GM12891 (cell line): ENCODE data around the gene SLCO3A1.

Experiments
- PAX5 ChIP-seq: IDR thresholded peaks from 2 replicates; pipeline ENCODE4 v1.6.1; 2011; ENCODE audit warnings: low read length, moderate library complexity, mild to moderate bottlenecking; ENCODE audit not compliant: insufficient read depth, severe bottlenecking
- POLR2A ChIP-seq: IDR thresholded peaks from 2 replicates; pipeline ENCODE4 v1.6.1; 2011; ENCODE audit warnings: low read depth, low read length, control low read depth
- POLR2AphosphoS5 ChIP-seq: IDR thresholded peaks from 2 replicates; pipeline ENCODE4 v1.6.1; 2011; ENCODE audit warnings: low read depth, low read length, control low read depth
- POU2F2 ChIP-seq: IDR thresholded peaks from 2 replicates; pipeline ENCODE4 v1.6.1; 2011; ENCODE audit warnings: low read depth, mild to moderate bottlenecking, control low read depth, low read length, moderate library complexity
- SPI1 ChIP-seq: IDR thresholded peaks from 2 replicates; pipeline ENCODE4 v1.6.1; 2011; ENCODE audit warnings: low read depth, low read length, control low read depth

GRCh38 chr15:91878319-91878870 lies 24.9 kb downstream of the SLCO3A1 start:
- TF ChIP-seq SPI1, result no peak
- TF ChIP-seq POLR2AphosphoS5, result no peak
- no peak for TF ChIP-seq POLR2A
- TF ChIP-seq PAX5, result no peak
- no peak for TF ChIP-seq POU2F2
